A204.1 (cell line): ENCODE measurements around the gene DNAH6.

Experiments
- FAIRE-seq: peaks from 2 replicates; lab custom pipeline; 2012; peaks lifted over from hg19 to GRCh38; lab: Jason Lieb, UNC

Gene DNAH6

GRCh38 chr2:84694088-84694622 is 177.9 kb downstream of the DNAH6 start:
- no peak for FAIRE-seq

GRCh38 chr2:84697895-84698294 is 181.6 kb downstream of the DNAH6 start:
- FAIRE-seq: no peak

GRCh38 chr2:84700006-84700405 is 183.7 kb downstream of the DNAH6 start:
- FAIRE-seq: no peak

- no peak for FAIRE-seq
Measured at GRCh38 chr2:84701880-84702279, 185.6 kb downstream of the DNAH6 start.

DNA sequence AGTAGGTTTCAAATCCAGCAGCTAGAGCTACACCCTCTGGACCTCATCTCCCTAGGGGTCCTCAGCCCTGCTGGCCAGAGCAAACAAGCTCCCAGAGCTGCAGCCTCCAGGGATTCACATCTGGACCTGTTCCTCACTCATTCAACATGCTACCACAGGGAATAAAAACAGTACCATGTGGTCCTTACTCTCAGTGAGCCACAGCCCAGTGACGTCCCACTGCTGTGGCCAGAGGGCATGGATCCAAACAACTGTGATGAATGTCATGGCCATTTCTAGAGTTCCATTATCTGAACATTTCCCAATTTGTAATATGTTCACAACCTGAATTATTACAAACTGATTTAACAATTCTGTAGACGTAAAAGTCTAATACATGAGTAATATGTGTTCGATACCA is 186.6 kb downstream of the DNAH6 start:
- FAIRE-seq: no peak

- no peak for FAIRE-seq
Measured at GRCh38 chr2:84703831-84704230, 187.5 kb downstream of the DNAH6 start.

- no peak for FAIRE-seq
Measured at GRCh38 chr2:84704505-84705244, 188.4 kb downstream of the DNAH6 start.

- no peak for FAIRE-seq
Measured at GRCh38 chr2:84705858-84706257, 189.6 kb downstream of the DNAH6 start.

DNA sequence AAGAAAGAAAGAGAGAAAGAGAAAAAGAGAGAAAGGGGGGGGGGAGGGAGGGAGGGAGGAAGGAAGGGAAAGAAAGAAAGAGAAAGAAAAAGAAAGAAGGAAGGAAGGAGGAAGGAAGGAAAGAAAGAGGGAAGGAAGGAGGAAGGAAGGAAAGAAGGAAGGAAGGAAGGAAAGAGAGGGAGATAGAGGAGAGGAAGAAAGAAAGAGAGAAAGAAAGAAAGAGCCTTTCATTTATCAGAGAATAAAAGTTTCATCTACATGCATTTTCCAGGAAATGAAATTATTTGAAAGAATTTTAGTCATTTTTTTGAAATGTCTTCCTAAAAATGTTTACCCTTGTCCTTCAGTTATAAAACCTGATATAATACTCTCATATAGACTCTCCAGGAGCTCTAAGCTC is 192.1 kb downstream of the DNAH6 start:
- FAIRE-seq: no peak

DNA sequence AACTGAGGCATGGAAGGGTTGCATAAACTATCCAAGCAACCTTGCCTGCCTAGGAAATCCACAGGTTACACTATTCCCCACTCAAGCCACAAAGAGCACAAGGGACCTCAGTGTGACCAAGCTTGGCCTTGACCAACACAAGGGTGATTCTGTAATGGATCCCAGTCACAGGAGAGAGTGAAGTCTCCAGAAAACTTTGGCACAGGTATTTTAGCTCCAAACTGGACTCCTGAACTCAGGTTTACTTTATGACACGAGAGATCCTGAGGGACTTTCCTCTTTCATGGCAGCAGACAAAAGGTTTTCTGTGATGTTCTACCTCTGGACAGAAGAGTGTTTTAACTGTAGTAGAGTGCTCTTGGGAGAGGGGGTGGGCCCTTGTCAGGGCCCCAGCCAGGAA is 195.4 kb downstream of the DNAH6 start:
- FAIRE-seq: no peak

DNA sequence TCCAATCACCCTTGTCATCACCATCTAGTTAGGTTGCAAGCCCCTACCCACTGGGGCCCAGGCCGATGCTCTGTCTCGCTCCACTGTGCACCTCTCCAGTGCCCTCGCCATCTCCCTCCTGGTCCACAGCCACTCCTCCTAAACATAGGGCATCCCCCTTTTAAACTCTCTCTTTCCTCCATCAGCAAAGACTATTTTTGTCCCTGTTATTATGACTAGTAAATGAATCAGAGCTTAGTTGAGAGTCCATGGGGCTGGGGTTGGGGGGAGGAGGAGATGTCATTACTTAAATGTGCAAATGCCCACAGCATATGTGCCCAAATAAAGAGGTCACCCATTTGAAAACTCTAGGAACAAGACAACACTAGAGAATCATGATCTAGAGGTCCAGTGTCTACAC is 197.1 kb downstream of the DNAH6 start:
- FAIRE-seq: no peak

DNA sequence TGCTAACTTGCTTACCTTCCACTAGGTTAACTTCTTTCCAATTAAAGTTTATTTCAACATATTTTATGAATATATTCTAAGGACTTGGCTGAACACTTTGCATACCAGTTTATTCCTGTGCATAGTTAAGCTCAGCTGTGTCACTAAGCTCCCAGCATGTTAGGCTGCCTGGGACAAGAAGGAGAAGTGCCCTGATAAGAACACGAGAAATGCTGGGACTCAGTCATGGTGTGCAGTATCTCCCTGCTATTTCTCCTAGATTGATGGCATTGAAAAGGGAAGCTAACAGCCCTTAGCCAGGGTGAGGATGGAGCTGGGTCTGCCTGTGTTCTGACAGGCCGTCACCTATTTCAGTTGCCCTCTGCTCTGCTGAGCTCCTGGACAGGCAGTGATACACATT is 200.3 kb downstream of the DNAH6 start:
- no peak for FAIRE-seq

DNA sequence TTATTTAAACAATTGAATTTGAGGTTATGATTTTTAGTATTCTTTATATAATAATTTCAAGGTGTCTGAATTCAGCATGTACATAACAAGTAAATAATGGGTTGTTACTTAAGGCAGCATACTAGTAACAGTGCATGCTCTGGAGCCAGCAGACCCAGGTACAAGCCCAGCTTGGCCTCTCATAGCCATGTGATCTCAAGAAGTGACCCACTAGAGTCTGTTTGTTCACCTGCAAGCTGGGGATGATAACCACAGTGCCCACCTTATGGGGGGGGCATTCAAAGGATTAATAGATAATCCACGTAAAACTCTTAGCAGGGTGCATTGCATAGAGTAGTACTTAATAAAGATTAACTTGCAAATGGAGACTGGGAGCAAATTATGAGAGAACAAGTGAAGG is 201.0 kb downstream of the DNAH6 start:
- FAIRE-seq: no peak

- FAIRE-seq: no peak
Measured at GRCh38 chr2:84719434-84719833, 203.1 kb downstream of the DNAH6 start.

GRCh38 chr2:84723831-84724230 is 207.5 kb downstream of the DNAH6 start:
- FAIRE-seq: no peak

GRCh38 chr2:84725717-84726116 is 209.4 kb downstream of the DNAH6 start:
- no peak for FAIRE-seq

- no peak for FAIRE-seq
Measured at GRCh38 chr2:84727315-84727714, 211.0 kb downstream of the DNAH6 start.

DNA sequence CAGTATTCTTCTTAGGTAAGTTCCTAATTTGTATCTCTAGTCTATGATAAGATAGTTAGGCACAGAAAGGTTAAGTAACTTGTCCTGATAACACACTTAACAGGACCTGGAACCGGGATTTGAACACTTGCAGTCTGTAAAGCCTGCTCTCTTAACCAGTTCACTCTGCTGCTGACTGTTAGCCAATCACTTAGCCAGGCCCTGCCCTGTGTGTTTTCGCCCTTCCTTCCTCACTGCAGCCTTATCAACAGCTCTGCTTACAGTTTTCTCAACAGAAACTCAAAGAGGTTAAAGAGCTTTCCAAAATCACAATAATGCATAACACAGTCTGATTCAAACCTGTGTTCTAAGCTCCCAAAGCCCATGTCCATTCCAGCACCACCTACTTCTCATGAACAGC is 212.9 kb downstream of the DNAH6 start:
- FAIRE-seq: no peak

DNA sequence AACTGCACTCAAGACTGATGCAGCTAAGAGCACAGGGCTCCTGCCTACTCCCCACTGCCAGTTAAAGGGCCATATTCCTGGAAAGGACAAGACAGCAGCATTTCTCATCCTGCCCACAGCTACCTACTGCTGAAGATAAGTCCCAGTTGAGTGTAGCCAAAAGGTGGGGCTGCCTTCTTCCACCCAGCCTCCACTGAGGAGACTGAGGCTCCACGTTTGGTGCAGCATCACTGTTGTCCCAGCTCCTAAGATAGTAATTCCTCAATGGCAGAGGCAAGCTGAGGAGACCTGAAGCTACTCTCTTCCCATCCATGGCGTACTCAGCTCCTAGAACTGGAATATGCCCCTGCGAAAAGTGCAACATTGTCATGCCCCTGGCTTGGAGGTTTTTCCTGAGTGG is 214.9 kb downstream of the DNAH6 start:
- FAIRE-seq: no peak

GRCh38 chr2:84732897-84733778 is 216.8 kb downstream of the DNAH6 start:
- peak; percentile 69 for FAIRE-seq

- FAIRE-seq: no peak
Measured at GRCh38 chr2:84735389-84735788, 219.1 kb downstream of the DNAH6 start.

GRCh38 chr2:84741182-84741822 is 225.0 kb downstream of the DNAH6 start:
- no peak for FAIRE-seq

DNA sequence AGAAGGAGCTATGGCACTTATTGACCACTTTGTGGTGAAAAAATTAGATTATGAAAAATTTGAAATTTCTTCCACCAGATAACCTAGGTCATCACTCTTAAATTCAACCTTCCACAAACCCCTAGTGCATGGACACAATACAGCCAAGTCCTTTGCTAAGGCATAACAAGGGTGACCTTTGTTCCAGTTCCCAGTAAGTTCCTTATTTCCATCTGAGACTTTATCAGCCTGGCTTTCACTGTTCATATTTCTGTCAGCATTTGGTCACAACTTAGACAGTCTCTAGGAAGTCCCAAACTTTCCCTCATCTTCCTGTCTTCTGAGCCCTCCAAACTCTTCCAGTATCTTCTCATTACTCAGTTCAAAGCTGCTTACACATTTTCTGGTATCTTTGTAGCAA is 232.0 kb downstream of the DNAH6 start:
- FAIRE-seq: no peak
